GDM1 (cell line): ENCODE data around the gene INVS.
A peak's percentile ranks its signal among the peaks of the same experiment; 100 is the strongest.
"Not testable (repeated sequence)": the region's sequence is repeated elsewhere in the genome, so short reads cannot be mapped to it uniquely, and the experiment has no call there.

ENCODE experiments used
- DNase-seq: peaks from one replicate; lab custom pipeline; 2025; lab: John Stamatoyannopoulos, UW

Gene INVS

GRCh38 chr9:100197553-100197952, 98.5 kb downstream of the INVS start:
- no peak for DNase-seq

GRCh38 chr9:100202806-100203205, 103.8 kb downstream of the INVS start:
- no peak for DNase-seq

- no peak for DNase-seq
These were observed 105.8 kb downstream of the INVS start for GRCh38 chr9:100204796-100205195.

- no peak for DNase-seq
These were observed 107.9 kb downstream of the INVS start for GRCh38 chr9:100206899-100207298.

- no peak for DNase-seq
These were observed 109.6 kb downstream of the INVS start for GRCh38 chr9:100208673-100209072.

GRCh38 chr9:100211476-100211875, 112.4 kb downstream of the INVS start:
- no peak for DNase-seq

- no peak for DNase-seq
These were observed 114.9 kb downstream of the INVS start for GRCh38 chr9:100213730-100214477.

- DNase-seq, result peak; percentile 50
These were observed 117.2 kb downstream of the INVS start for GRCh38 chr9:100216178-100216787.

- DNase-seq, result no peak
These were observed 118.5 kb downstream of the INVS start for GRCh38 chr9:100217536-100217935.

- DNase-seq, result no peak
These were observed 120.3 kb downstream of the INVS start for GRCh38 chr9:100219347-100219746.

- no peak for DNase-seq
These were observed 121.9 kb downstream of the INVS start for GRCh38 chr9:100220936-100221335.

GRCh38 chr9:100221538-100221937, 122.5 kb downstream of the INVS start:
- DNase-seq, result no peak

GRCh38 chr9:100222674-100223073, 123.6 kb downstream of the INVS start:
- no peak for DNase-seq

- no peak for DNase-seq
These were observed 128.6 kb downstream of the INVS start for GRCh38 chr9:100227636-100228035.

- no peak for DNase-seq
These were observed 129.4 kb downstream of the INVS start for GRCh38 chr9:100228352-100228869.

GRCh38 chr9:100229136-100229535, 130.1 kb downstream of the INVS start:
- no peak for DNase-seq

GRCh38 chr9:100229561-100229960, 130.5 kb downstream of the INVS start:
- DNase-seq, result no peak

- DNase-seq, result not testable (repeated sequence)
These were observed 137.9 kb downstream of the INVS start for GRCh38 chr9:100236986-100237385.

GRCh38 chr9:100240512-100240911, 141.5 kb downstream of the INVS start:
- DNase-seq, result no peak

GRCh38 chr9:100267211-100267610, 168.2 kb downstream of the INVS start:
- DNase-seq, result no peak

GRCh38 chr9:100268271-100268670, 169.2 kb downstream of the INVS start:
- no peak for DNase-seq

- no peak for DNase-seq
These were observed 170.6 kb downstream of the INVS start for GRCh38 chr9:100269656-100270055.

- DNase-seq, result no peak
These were observed 178.3 kb downstream of the INVS start for GRCh38 chr9:100277166-100277979.
